Small intestine (tissue), 7 donors: ENCODE measurements around the gene SCN4B. TPM values are rescaled to one million over a fixed set of nuclear protein-coding genes. Genes with fewer than 3 reads are reported as not detected.
A peak's percentile ranks its signal among the peaks of the same experiment; 100 is the strongest.

Experiments
- DNase-seq, 2 donors: peaks; one replicate each; pipeline versions ENCODE4 v3.0.0 to v3.0.0-alpha.2; 2013
- FAIRE-seq: peaks from 2 replicates; lab custom pipeline; 2012; peaks lifted over from hg19 to GRCh38; lab: Jason Lieb, UNC
- H3K27ac ChIP-seq, 3 donors: one replicate each; pipeline ENCODE4 v1.5.1; 2013; ENCODE audit warnings: low read length in 2 of 3, mild to moderate bottlenecking in 2 of 3, control low read depth in 1 of 3, inconsistent platforms in 1 of 3, low read depth in 1 of 3, moderate library complexity in 1 of 3
- H3K27me3 ChIP-seq, 3 donors: one replicate each; pipeline ENCODE4 v1.6.1; 2013; ENCODE audit warnings: low read length in 3 of 3, inconsistent platforms in 1 of 3; ENCODE audit not compliant: control insufficient read depth in 3 of 3, insufficient read depth in 3 of 3
- H3K36me3 ChIP-seq, 3 donors: one replicate each; pipeline ENCODE4 v1.6.1; 2013; ENCODE audit warnings: low read length in 3 of 3, inconsistent platforms in 1 of 3, low read depth in 1 of 3, mild to moderate bottlenecking in 1 of 3, moderate library complexity in 1 of 3; ENCODE audit not compliant: control insufficient read depth in 3 of 3, insufficient read depth in 2 of 3
- H3K4me1 ChIP-seq, 3 donors: one replicate each; pipeline ENCODE4 v1.6.1; 2013; ENCODE audit warnings: low read length in 2 of 3, inconsistent platforms in 1 of 3, low read depth in 1 of 3, mild to moderate bottlenecking in 1 of 3, moderate library complexity in 1 of 3; ENCODE audit not compliant: control insufficient read depth in 3 of 3, insufficient read depth in 2 of 3
- H3K4me3 ChIP-seq, 3 donors: one replicate each; pipeline ENCODE4 v1.5.1; 2013; ENCODE audit warnings: low read length in 3 of 3, control low read depth in 1 of 3, inconsistent platforms in 1 of 3, low read depth in 1 of 3, mild to moderate bottlenecking in 1 of 3, moderate library complexity in 1 of 3
- H3K9me3 ChIP-seq, 2 donors: one replicate each; pipeline ENCODE4 v1.6.1; 2013; ENCODE audit warnings: low read depth in 1 of 2, low read length in 1 of 2; ENCODE audit not compliant: control insufficient read depth in 2 of 2, insufficient read depth in 1 of 2
- WGBS, 3 donors: extraction: QIAGEN DNeasy Blood & Tissue Kit; methylation state at CpG; one replicate each; pipeline ENCODE4 v1.1.7; 2013; 5-methylcytosine and 5-hydroxymethylcytosine counted together
- polyA plus RNA-seq, 4 donors: library from polyadenylated mRNA; stranded (reverse) in 3 of 4; unstranded in 1 of 4; fragments of 200-250 nt in 3 of 4; fragments of 120-200 nt in 1 of 4; gene quantifications; one replicate each; pipeline versions ENCODE4 v1.2.1 to v1.2.3, GENCODE V29; 2013
- donor health status: healthy with polysubstance abuse.
- donor health status: control.
- donor health status: control.
- donor health status: Bipolar disorder and iron deficiency.
- donor health status: healthy.

The SCN4B gene
- polyA plus RNA-seq, 4 donors = 0.45 to 3.8 (median 2.1) TPM

- peaks cover 0 to 7% (median 0%) of the 10 kb centered on the region in 3 donors for H3K4me1 ChIP-seq
- DNase-seq (no peak), FAIRE-seq (no peak)
- peaks cover 0 to 61% (median 0%) of the 10 kb centered on the region in 3 donors for H3K27me3 ChIP-seq
- WGBS, 3 donors = 80 to 85% (median 83%) methylated on average over 7 of the region's 7 CpGs
- no peak overlapping the region for H3K4me3 ChIP-seq
- no peak overlapping the region for H3K27ac ChIP-seq
- peaks cover 0 to 4% (median 0%) of the 10 kb centered on the region in 3 donors for H3K36me3 ChIP-seq
- H3K9me3 ChIP-seq = no peaks in the 10 kb centered on the region
Observed at GRCh38 chr11:118169300-118170140, 16.9 kb upstream of the SCN4B start.

GRCh38 chr11:118168751-118169150 lies 16.1 kb upstream of the SCN4B start:
- DNase-seq (peak in 1 of 2 donors; percentile 50), FAIRE-seq (no peak)
- H3K36me3 ChIP-seq = peaks cover 0 to 4% (median 0%) of the 10 kb centered on the region in 3 donors
- H3K4me1 ChIP-seq = peaks cover 0 to 7% (median 0%) of the 10 kb centered on the region in 3 donors
- H3K27me3 ChIP-seq = peaks cover 0 to 64% (median 0%) of the 10 kb centered on the region in 3 donors
- 3 to 67% (median 55%) methylated on average over 3 of the region's 3 CpGs for WGBS, 3 donors
- H3K27ac ChIP-seq = no peak overlapping the region
- H3K9me3 ChIP-seq = no peaks in the 10 kb centered on the region
- H3K4me3 ChIP-seq = no peak overlapping the region

GRCh38 chr11:118168316-118168715 lies 15.7 kb upstream of the SCN4B start:
- Histone ChIP-seq H3K4me1 (peaks cover 0 to 7% (median 0%) of the 10 kb centered on the region in 3 donors), H3K9me3 (no peaks in the 10 kb centered on the region), H3K4me3 (no peak overlapping the region), H3K27me3 (peaks cover 0 to 68% (median 0%) of the 10 kb centered on the region in 3 donors), H3K36me3 (peaks cover 0 to 4% (median 0%) of the 10 kb centered on the region in 3 donors), H3K27ac (no peak overlapping the region)
- 77 to 79% (median 79%) methylated on average over 8 of the region's 8 CpGs for WGBS, 3 donors
- DNase-seq (no peak), FAIRE-seq (no peak)

GRCh38 chr11:118167906-118168305 lies 15.3 kb upstream of the SCN4B start:
- no peak for FAIRE-seq
- DNase-seq = no peak
- 71 to 83% (median 77%) methylated on average over 12 of the region's 12 CpGs for WGBS, 3 donors

GRCh38 chr11:118167253-118167652 lies 14.6 kb upstream of the SCN4B start:
- Histone ChIP-seq H3K27ac (no peak overlapping the region), H3K4me3 (no peak overlapping the region), H3K9me3 (no peaks in the 10 kb centered on the region), H3K36me3 (peaks cover 0 to 4% (median 0%) of the 10 kb centered on the region in 3 donors), H3K27me3 (peaks cover 0 to 77% (median under 1%) of the 10 kb centered on the region in 3 donors), H3K4me1 (peaks cover 0 to 7% (median 0%) of the 10 kb centered on the region in 3 donors)
- FAIRE-seq = no peak
- WGBS, 3 donors = 95 to 98% (median 96%) methylated on average over 2 of the region's 2 CpGs
- no peak for DNase-seq

More at GRCh38 chr11:118167906-118168305, 15.3 kb upstream of the SCN4B start:
- H3K4me3 ChIP-seq = no peak overlapping the region
- peaks cover 0 to 4% (median 0%) of the 10 kb centered on the region in 3 donors for H3K36me3 ChIP-seq
- peaks cover 0 to 73% (median 0%) of the 10 kb centered on the region in 3 donors for H3K27me3 ChIP-seq
- no peaks in the 10 kb centered on the region for H3K9me3 ChIP-seq
- H3K4me1 ChIP-seq = peaks cover 0 to 7% (median 0%) of the 10 kb centered on the region in 3 donors
- H3K27ac ChIP-seq = no peak overlapping the region

GRCh38 chr11:118166641-118167040 lies 14.0 kb upstream of the SCN4B start:
- H3K27me3 ChIP-seq = peaks cover 0 to 79% (median 3%) of the 10 kb centered on the region in 3 donors
- H3K4me1 ChIP-seq = peaks cover 0 to 4% (median 0%) of the 10 kb centered on the region in 3 donors
- 79 to 87% (median 84%) methylated on average over 12 to 17 of the region's 17 CpGs for WGBS, 3 donors
- FAIRE-seq = no peak
- H3K9me3 ChIP-seq = no peaks in the 10 kb centered on the region
- DNase-seq = no peak
- peaks cover 0 to 4% (median 0%) of the 10 kb centered on the region in 3 donors for H3K36me3 ChIP-seq
- no peak overlapping the region for H3K27ac ChIP-seq
- no peak overlapping the region for H3K4me3 ChIP-seq

- H3K4me1 ChIP-seq = peaks cover 0 to 4% (median 0%) of the 10 kb centered on the region in 3 donors
- DNase-seq = no peak
- FAIRE-seq = no peak
- H3K9me3 ChIP-seq = no peaks in the 10 kb centered on the region
- H3K36me3 ChIP-seq = peaks cover 0 to 4% (median 0%) of the 10 kb centered on the region in 3 donors
- no peak overlapping the region for H3K27ac ChIP-seq
- no peak overlapping the region for H3K4me3 ChIP-seq
- WGBS, 3 donors = 40 to 66% (median 63%) methylated on average over 2 of the region's 2 CpGs
- H3K27me3 ChIP-seq = peaks cover 0 to 82% (median 7%) of the 10 kb centered on the region in 3 donors
Observed at GRCh38 chr11:118164885-118165284, 12.3 kb upstream of the SCN4B start.

GRCh38 chr11:118163494-118163893 lies 10.9 kb upstream of the SCN4B start:
- DNase-seq (no peak), FAIRE-seq (no peak)
- Histone ChIP-seq H3K9me3 (no peaks in the 10 kb centered on the region), H3K4me1 (no peaks in the 10 kb centered on the region), H3K27ac (no peak overlapping the region), H3K36me3 (peaks cover 0 to 2% (median 0%) of the 10 kb centered on the region in 3 donors), H3K4me3 (no peak overlapping the region), H3K27me3 (peaks cover 0 to 88% (median 12%) of the 10 kb centered on the region in 3 donors)
- WGBS, 3 donors = 63 to 78% (median 75%) methylated on average over 5 of the region's 5 CpGs
